HG02642 (cell line): ENCODE data around the gene DTHD1.

Experiments
- ATAC-seq: cut with Tn5 transposase; IDR thresholded peaks from one replicate; pipeline ENCODE4 v1.9.1; 2021; ENCODE audit warnings: mild to moderate bottlenecking; ENCODE audit not compliant: unreplicated experiment, poor library complexity

The DTHD1 gene

GRCh38 chr4:36269101-36269500 is 12.3 kb upstream of the DTHD1 start:
- ATAC-seq = no peak

GRCh38 chr4:36269533-36270173 is 11.8 kb upstream of the DTHD1 start:
- ATAC-seq = no peak

DNA sequence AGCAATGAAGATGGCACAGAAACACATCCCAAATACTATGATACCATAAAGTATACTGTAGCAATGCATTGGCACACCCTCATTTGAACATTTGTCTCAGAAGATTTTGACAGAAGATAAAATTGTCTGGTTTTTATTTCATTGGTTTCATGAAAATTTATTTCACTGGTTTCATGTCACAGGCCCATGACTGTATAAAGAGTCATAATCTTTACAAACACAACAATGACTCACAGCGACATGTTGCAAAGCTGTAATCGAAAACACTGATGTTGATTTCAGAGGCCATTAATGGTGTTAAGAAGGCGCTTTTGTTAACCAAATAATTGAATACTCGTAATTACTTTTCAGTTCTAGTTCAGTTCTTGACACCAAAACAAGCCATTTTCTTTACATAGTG is 8.1 kb upstream of the DTHD1 start:
- no peak for ATAC-seq

DNA sequence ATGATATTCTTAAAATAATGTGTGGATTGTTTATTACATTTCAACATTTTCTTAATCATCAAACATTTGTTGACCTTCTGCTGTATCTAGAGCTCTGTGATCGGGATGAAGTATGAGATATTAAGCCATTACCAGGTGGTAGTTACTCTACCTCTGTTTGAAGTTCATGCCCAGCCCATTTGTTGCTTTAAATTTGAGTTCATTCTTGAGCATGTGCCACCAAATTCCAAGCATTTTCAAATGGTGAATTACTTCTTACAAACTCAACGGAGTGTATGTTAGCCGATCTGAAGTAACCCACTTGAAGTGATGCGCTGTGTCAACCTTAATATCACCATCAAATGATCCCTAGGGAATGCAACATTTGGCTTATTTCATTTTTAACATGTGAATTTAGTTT is 7.3 kb upstream of the DTHD1 start:
- no peak for ATAC-seq

GRCh38 chr4:36277533-36277932 is 3.9 kb upstream of the DTHD1 start:
- peak; percentile 51 for ATAC-seq

- ATAC-seq = no peak
These were observed 2.6 kb upstream of the DTHD1 start for GRCh38 chr4:36278789-36279188.

DNA sequence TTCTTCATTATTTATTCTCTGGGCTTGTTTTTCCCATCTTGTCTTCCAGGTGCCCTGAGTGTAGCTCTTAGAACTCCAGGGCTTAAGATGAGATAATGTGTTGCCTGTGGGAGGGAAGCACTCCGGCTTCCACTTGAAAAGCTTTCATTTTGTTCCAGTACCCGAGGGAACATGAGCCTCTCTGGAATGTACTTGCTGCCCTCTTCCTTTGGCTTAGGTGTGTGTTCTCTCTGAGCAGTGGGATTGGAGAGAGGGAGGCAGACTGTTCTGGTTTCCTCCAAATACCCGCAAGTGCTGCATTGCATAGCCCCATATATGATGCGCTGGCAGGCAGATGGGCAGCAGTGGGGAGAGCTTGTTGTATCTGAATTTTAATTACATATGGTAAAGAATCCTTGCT is 861 bp upstream of the DTHD1 start:
- no peak for ATAC-seq

DNA sequence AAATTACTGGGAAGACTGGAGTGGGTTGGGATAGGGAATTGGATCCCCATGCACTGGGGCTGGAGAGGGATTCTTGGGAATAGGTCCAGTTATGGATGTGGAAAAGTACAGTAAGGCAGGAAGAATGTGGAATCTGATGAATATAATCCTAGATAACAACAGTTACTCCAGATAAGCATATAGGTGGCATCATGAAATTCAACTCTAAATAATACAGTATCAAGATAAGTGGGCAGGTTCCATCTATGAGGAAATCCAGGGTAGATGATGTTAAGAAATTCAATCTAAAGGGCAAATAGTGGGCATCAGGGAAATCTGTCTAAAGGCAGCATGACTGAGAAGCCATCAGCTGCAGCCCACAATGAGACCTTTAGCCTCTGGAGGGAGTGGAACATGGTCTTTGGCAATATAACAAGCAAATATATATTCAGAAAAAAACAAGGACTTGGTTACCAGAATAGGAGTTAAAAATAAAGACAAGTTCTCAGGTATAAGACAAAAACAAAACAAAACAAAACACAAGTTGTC is 1.2 kb downstream of the DTHD1 start:
- ATAC-seq = no peak

GRCh38 chr4:36283912-36284465 is 2.6 kb downstream of the DTHD1 start:
- ATAC-seq = no peak

- peak; percentile 99 for ATAC-seq
These were observed 4.5 kb downstream of the DTHD1 start for GRCh38 chr4:36285784-36286480.

GRCh38 chr4:36286481-36286871 is 5.1 kb downstream of the DTHD1 start:
- no peak for ATAC-seq

- ATAC-seq = no peak
These were observed 7.5 kb downstream of the DTHD1 start for GRCh38 chr4:36288731-36289426.

DNA sequence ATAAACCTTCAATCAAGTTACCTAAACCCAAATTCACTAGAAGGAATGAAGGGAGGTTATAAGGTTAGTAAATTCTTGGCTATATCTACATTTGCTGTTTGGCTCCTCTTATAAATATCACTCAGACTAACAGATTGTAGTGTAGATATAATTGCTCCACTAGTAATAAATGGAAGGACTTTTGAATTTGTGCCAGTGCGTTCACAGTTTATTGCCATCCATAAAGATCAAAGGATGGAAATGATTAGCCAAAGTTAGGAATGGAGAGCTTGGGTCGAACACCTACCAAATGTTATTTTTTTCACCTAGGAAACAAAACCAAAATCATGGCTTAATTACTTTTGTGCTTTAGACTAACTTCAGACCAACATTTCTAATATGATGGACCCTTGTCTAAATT is 9.2 kb downstream of the DTHD1 start:
- ATAC-seq = no peak

DNA sequence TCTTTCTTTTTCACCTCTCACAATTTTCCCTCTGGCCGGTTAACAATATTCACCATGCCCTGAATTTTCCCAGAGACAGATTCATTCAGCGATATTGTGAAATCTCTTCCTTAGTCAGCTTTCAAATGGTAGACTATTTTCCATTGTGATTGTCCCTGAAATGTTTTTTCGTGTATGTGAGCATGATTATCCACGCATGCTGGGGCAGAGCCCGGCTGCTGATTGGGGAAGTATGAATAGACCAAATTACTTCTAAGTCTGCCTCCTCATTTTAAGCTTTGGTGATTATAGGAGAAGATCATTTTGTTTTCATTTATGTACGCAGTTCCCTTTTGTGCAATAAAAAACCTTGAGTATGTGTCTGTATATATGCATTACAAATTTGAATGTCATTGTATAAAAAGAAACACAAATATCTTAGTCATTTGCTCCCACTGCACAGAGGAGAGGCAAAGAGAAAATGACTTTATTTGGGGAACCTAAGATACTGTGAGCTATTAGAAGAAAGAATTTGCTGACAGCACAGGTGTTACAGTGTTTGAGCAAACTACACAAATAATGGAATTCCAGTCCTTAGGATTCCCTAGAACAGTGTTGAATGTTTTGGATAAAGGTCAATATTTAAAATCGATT is 11.3 kb downstream of the DTHD1 start:
- ATAC-seq = no peak

DNA sequence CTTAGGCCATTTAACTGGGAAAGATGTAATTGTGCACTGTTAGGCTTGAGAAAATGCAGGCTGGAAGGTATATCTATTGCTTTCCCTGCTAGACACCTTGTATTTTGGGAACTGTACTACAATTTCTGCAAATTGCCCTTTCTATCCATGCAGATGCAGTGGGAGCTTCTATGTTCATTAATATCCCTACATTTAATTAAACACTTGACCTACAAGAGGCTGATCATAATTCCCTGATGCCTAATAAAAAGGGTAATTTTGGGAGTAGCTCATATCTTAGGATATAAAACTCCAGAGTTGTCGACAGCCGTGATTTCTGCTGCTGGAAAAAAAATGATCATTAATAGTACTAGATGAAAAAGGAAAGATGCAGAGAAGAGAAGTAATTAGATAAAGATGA is 19.7 kb downstream of the DTHD1 start:
- ATAC-seq = no peak

DNA sequence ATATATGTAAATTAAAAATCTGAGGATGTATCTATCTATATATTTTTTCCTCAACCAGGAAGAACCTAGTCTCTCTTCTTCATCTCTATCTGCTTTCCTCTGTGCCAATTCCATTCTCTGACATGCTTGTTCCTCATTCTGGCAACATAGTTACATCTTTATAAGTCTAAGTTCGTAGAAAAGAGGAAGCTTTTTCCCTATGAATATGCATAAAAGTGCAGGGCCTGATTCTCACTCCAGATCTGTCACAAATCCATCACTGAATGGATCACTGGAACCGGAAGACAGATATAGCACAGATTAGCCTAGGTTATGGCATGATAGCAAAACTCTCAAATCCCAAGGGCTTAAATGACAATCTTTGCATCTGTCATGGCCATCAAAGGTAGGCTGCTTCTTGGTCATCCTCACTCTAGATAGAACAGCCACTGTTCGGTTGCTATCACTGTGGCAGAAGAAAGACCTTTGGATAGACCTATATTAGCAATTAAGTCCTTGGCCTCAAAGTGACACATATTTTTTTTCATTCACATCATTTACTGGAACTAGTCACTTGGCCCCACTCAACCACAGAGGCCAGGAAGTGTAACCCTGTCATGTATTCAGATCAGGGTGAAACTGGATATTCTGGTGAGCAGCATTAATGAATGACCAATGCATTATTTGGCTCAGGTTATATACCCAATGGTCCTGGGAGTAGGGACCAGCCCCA is 22.2 kb downstream of the DTHD1 start:
- peak; percentile 83 for ATAC-seq

- peak; percentile 42 for ATAC-seq
These were observed 22.8 kb downstream of the DTHD1 start for GRCh38 chr4:36304138-36304681.

GRCh38 chr4:36308150-36308549 is 26.7 kb downstream of the DTHD1 start:
- ATAC-seq = no peak

DNA sequence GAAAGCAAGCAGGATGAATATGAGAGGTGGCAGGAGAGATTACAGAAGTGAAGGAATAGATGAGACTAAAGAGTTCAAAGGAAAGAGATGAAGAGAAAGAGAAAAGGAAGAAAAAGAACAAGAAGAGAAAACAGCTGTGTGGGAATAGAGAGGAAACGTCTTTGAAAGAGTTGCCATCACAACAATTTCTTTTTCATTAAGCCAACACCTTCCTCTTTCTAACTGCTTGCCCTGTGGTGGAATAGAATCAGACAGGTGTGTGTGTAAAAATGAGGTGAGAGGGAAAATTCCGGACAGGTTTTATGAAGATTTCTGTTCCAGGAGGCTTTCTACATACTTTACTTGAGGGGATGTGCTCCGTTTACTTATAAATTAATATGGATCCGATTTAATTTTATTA is 28.8 kb downstream of the DTHD1 start:
- no peak for ATAC-seq

DNA sequence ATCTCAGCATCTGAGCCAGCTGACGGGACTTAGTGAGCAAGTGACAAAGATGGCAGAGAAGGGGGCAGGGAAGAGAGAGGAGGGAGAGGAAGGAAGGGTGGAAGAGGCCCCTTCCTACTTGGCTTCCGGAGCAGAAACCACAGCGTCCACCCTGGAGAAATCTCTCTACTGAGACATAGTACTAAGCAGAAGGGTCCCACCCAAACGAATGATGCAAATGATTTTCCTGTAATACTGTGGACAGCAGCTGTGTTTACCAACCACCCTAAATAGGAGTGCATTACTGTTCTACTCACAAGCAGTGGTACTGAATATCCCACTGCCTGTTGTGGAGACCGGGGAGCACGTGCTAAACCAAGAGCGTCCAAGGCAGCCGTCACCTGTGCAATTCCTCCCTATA is 29.4 kb downstream of the DTHD1 start:
- peak; percentile 78 for ATAC-seq
